HepG2 (cell line): ENCODE results near the gene SNRNP48. TPM values are rescaled to one million over a fixed set of nuclear protein-coding genes. Genes with fewer than 3 reads are reported as not detected.

Experiments
- ATAC-seq: fragments of 200-7000 bp; cut with Tn5 transposase; 3 replicates; pipeline ENCODE4 v1.9.1; 2020; ENCODE audit warnings: mild to moderate bottlenecking, moderate library complexity
- BruUV-seq: library from RNA; stranded (reverse); fragments of 400-500 nt; replicated peaks from 2 replicates; lab custom pipeline; 2021; lab: Mats Ljungman, UMichigan
- CTCF ChIA-PET: fragments of 300-600 bp; formaldehyde crosslinking; extraction: SDS; loops from one replicate; lab custom pipeline; 2021; ENCODE audit warnings: low total read pairs, inconsistent platforms, low intra/inter-chr PET ratio; lab: Yijun Ruan, JAX
- POLR2A ChIA-PET: fragments of 350-600 bp; sonication (Branson Sonifier 250); formaldehyde crosslinking; loops from one replicate; lab custom pipeline; 2020; ENCODE audit warnings: antibody characterized with exemption, inconsistent platforms; lab: Yijun Ruan, JAX
- DNase-seq: peaks from one replicate; pipeline ENCODE4 v3.0.0-alpha.2; 2015; ENCODE audit warnings: low spot score
- FAIRE-seq: peaks from 3 replicates; lab custom pipeline; 2011; peaks lifted over from hg19 to GRCh38; lab: Jason Lieb, UNC
- H2AFZ ChIP-seq: one replicate; pipeline ENCODE4 v1.6.1; 2011; ENCODE audit warnings: low read length, inconsistent platforms
- H3K27ac ChIP-seq: fragments of 300-600 bp; 3 replicates; pipeline ENCODE4 v1.8.0; 2011; ENCODE audit warnings: mixed run types, mild to moderate bottlenecking, mixed read lengths, low read length, inconsistent platforms; ENCODE audit not compliant: insufficient read depth; ENCODE audit errors: extremely low read length
- H3K27me3 ChIP-seq, 2 experiments: fragments of 200-600 bp in 1 of 2; 2 replicates in 1 of 2; 3 replicates in 1 of 2; pipeline versions ENCODE4 v1.6.0 to v1.8.0; 2011; ENCODE audit warnings: low read length in 2 of 2, mild to moderate bottlenecking in 2 of 2, moderate library complexity in 2 of 2, inconsistent platforms in 1 of 2; ENCODE audit not compliant: insufficient read depth in 2 of 2, control insufficient read depth in 1 of 2
- H3K36me3 ChIP-seq, 2 experiments: fragments of 200-600 bp in 1 of 2; replicated peaks in 1 of 2; 2 replicates in 1 of 2; 3 replicates in 1 of 2; pipeline versions ENCODE4 v1.5.1 to v1.8.0; 2011; ENCODE audit warnings: low read length in 2 of 2, inconsistent platforms in 1 of 2; ENCODE audit not compliant: insufficient read depth in 2 of 2, control insufficient read depth in 1 of 2
- H3K4me1 ChIP-seq: 2 replicates; pipeline ENCODE4 v1.5.1; 2012; ENCODE audit warnings: low read length, inconsistent platforms; ENCODE audit not compliant: insufficient read depth
- H3K4me2 ChIP-seq: 2 replicates; pipeline ENCODE4 v1.6.0; 2011; ENCODE audit warnings: low read depth, low read length, inconsistent platforms
- H3K4me3 ChIP-seq, 3 experiments: fragments of 200-600 bp in 1 of 3; sonication (generic), shearing (Covaris generic) in 1 of 3; replicated peaks in 1 of 3; 2 replicates each; pipeline ENCODE4 v1.5.1; 2011 to 2016; ENCODE audit warnings: low read length in 3 of 3, inconsistent platforms in 2 of 3, low read depth in 2 of 3, mild to moderate bottlenecking in 2 of 3, control low read depth in 1 of 3, mixed read lengths in 1 of 3; ENCODE audit not compliant: insufficient read depth in 1 of 3
- H3K79me2 ChIP-seq: one replicate; pipeline ENCODE4 v1.6.1; 2011; ENCODE audit warnings: low read length, inconsistent platforms; ENCODE audit not compliant: insufficient read depth
- H3K9ac ChIP-seq: 2 replicates; pipeline ENCODE4 v1.6.0; 2011; ENCODE audit warnings: mild to moderate bottlenecking, low read depth, low read length, inconsistent platforms; ENCODE audit not compliant: insufficient read depth
- H3K9me3 ChIP-seq: 2 replicates; pipeline ENCODE4 v1.5.1; 2012; ENCODE audit warnings: mild to moderate bottlenecking, low read length
- H4K20me1 ChIP-seq: 2 replicates; pipeline ENCODE4 v1.6.0; 2011; ENCODE audit warnings: inconsistent platforms, mild to moderate bottlenecking, low read length, moderate library complexity; ENCODE audit not compliant: insufficient read depth
- KDM1A ChIP-seq: IDR thresholded peaks from 2 replicates; pipeline ENCODE4 v1.6.1; 2016; ENCODE audit warnings: missing compliant biosample characterization
- MYC ChIP-seq: sonication (generic); formaldehyde crosslinking; IDR thresholded peaks from 2 replicates; pipeline ENCODE4 v1.9.0; 2021; ENCODE audit warnings: missing genetic modification reagents, borderline replicate concordance
- PAX8 ChIP-seq: sonication (generic); formaldehyde crosslinking; IDR thresholded peaks from 2 replicates; pipeline ENCODE4 v1.8.0; 2022; ENCODE audit warnings: mild to moderate bottlenecking, missing genetic modification reagents, borderline replicate concordance
- POLR2AphosphoS5 ChIP-seq: IDR thresholded peaks from 2 replicates; pipeline ENCODE4 v1.6.1; 2012; ENCODE audit warnings: low read depth, low read length
- RBM22 ChIP-seq: fragments of 200-400 bp; formaldehyde crosslinking; optimal IDR thresholded peaks from 2 replicates; pipeline ENCODE3; 2017; ENCODE audit warnings: mild to moderate bottlenecking, low read length, moderate library complexity
- SMC3 ChIP-seq: IDR thresholded peaks from 2 replicates; pipeline ENCODE4 v1.6.1; 2011; ENCODE audit warnings: low read length, improper control_type of control experiment
- SRSF9 ChIP-seq: fragments of 200-400 bp; formaldehyde crosslinking; IDR thresholded peaks from 2 replicates; pipeline ENCODE4 v1.6.1; 2018; ENCODE audit warnings: borderline replicate concordance, mild to moderate bottlenecking, low read depth, low read length; ENCODE audit not compliant: insufficient read depth, poor library complexity, severe bottlenecking
- TGIF2 ChIP-seq: IDR thresholded peaks from 2 replicates; pipeline ENCODE4 v1.6.1; 2016; ENCODE audit warnings: control low read depth, missing compliant biosample characterization
- ZMAT3 ChIP-seq: sonication (generic); formaldehyde crosslinking; conservative IDR thresholded peaks from 2 replicates; pipeline ENCODE4 v1.7.0; 2021; ENCODE audit warnings: missing genetic modification reagents
- ZNF275 ChIP-seq: sonication (generic); formaldehyde crosslinking; IDR thresholded peaks from 2 replicates; pipeline ENCODE4 v1.8.0; 2022; ENCODE audit warnings: missing genetic modification reagents, mild to moderate bottlenecking, inconsistent platforms, borderline replicate concordance
- ZNF318 ChIP-seq: sonication (generic); formaldehyde crosslinking; IDR thresholded peaks from 2 replicates; pipeline ENCODE4 v1.4.0; 2020; ENCODE audit warnings: mild to moderate bottlenecking, missing genetic modification reagents
- ZNF543 ChIP-seq: sonication (generic); formaldehyde crosslinking; IDR thresholded peaks from 2 replicates; pipeline ENCODE4 v1.4.0; 2020; ENCODE audit warnings: mild to moderate bottlenecking, missing genetic modification reagents
- ZZZ3 ChIP-seq: sonication (generic); formaldehyde crosslinking; IDR thresholded peaks from 2 replicates; pipeline ENCODE4 v1.4.0; 2020; ENCODE audit warnings: missing genetic modification reagents, mild to moderate bottlenecking, borderline replicate concordance
- WGBS: methylation state at CpG from one replicate; pipeline ENCODE4 v1.1.6; 2017; ENCODE audit warnings: low lambda C conversion rate; 5-methylcytosine and 5-hydroxymethylcytosine counted together
- in situ Hi-C: cut with HindIII; loops from 2 replicates; pipeline ENCODE4 v1.10.0; 2017; ENCODE audit warnings: low pct_unique_long_range_greater_than_20kb; ENCODE audit not compliant: extremely low pct_ligation_motif_present
- intact Hi-C: fragments of 100-400 bp; cut with micrococcal nuclease; formaldehyde crosslinking; loops from one replicate; pipeline ENCODE4 v1.10.0; 2022; ENCODE audit not compliant: unreplicated experiment
- polyA plus RNA-seq, 8 experiments: library from polyadenylated mRNA; depleted of rRNA in 3 of 8; stranded (reverse) in 7 of 8; unstranded in 1 of 8; fragments of >200 nt; fragmentation: Illumina TruSeq in 4 of 8; extraction: Trizol in 4 of 8; gene quantifications; 2 replicates each; pipeline versions ENCODE4 v1.2.1 to v1.2.3, GENCODE V29; 2011 to 2016; ENCODE audit warnings: low read depth in 4 of 8, missing spikeins in 1 of 8, mixed read lengths in 1 of 8; ENCODE audit not compliant: insufficient read depth in 1 of 8
- total RNA-seq, 5 experiments: library from RNA; depleted of rRNA; stranded (reverse); fragments of >200 nt; fragmentation: Illumina TruSeq; extraction: Trizol; gene quantifications; 2 replicates each; pipeline ENCODE4 v1.2.3, GENCODE V29; 2016; ENCODE audit warnings: low read depth in 1 of 5
- TF ChIP-seq, protein P1 (sequence below): sonication (generic); formaldehyde crosslinking; IDR thresholded peaks from 2 replicates; pipeline ENCODE4 v1.8.0; 2022; ENCODE audit warnings: mild to moderate bottlenecking, missing genetic modification reagents

SNRNP48 gene
- total and polyA plus RNA-seq, 2 of the 13 experiments (the other 11 are each of a cell fraction or from before 2014, with no cell fraction given), result 17.5 to 47.5 TPM

DNA sequence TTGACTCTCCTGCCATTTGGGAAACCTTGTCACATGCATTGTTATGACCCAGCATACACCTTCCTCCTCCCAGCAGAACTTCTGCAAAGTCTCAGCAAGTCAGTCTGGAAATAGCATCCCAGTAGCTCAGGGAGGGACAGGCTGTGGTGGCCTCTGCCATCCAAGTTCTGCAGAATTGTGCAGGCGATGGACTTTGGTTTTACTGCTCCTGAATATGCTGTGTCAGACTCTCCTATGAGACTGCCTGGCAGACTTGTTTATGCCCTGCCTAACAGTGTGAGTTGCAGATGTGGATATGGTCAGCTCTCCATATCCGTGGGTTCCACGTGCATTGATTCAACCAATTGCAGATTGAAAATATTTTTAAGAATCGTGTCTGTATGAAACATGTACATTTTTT, 52.8 kb downstream of the SNRNP48 start (continued):
- no peak for TF ChIP-seq ZNF318

DNA sequence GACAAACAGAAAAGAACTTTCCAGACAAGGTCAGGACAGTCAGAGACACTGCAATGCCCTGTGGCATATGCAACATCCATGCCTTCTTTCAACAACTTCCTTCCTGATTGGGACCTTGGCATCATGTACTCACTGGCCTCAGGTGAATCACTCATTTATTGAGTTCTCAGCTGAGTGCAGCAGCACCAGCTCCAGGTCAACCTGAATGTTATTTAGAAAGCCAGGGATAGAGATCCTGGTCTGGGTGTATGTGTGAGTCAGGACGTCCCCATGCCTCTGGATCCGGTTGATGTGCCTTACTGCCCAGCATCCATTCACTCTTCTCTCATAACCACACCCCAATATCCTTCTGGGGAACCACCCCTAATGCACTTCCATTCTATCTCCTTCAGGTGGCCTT, 54.4 kb downstream of the SNRNP48 start:
- Histone ChIP-seq H2AFZ (no peak overlapping the region), H3K27me3 (peaks cover 0 to 6% of the 10 kb centered on the region in 2 experiments; a peak in 1 of 5 replicates), H3K9me3 (no peaks in the 10 kb centered on the region), H3K9ac (no peak overlapping the region), H3K79me2 (no peaks in the 10 kb centered on the region), H4K20me1 (no peaks in the 10 kb centered on the region), H3K4me3 (no peak overlapping the region), H3K4me1 (peaks cover 14% of the 10 kb centered on the region; the same call in 1 of the 2 replicates), H3K36me3 (no peaks in the 10 kb centered on the region), H3K4me2 (no peak overlapping the region), H3K27ac (no peak overlapping the region)
- no peak for ATAC-seq
- FAIRE-seq, result no peak
- no TSS peak for BruUV-seq
- CTCF ChIA-PET, result no interaction called here
- 4% methylated on average over 2 of the region's 2 CpGs for WGBS
- in situ Hi-C loops (no loop called here), intact Hi-C loops (no loop called here)
- POLR2A ChIA-PET, result no interaction called here
- DNase-seq, result no peak
- TF ChIP-seq RBM22 (no peak), MYC (CRISPR knock-in tag) (no peak), SMC3 (no peak), POLR2AphosphoS5 (no peak), KDM1A (CRISPR knock-in tag) (no peak), PAX8 (CRISPR knock-in tag) (no peak), TGIF2 (CRISPR knock-in tag) (no peak), ZNF543 (no peak), ZMAT3 (CRISPR knock-in tag) (no peak), ZZZ3 (CRISPR knock-in tag) (no peak), SRSF9 (no peak), ZNF275 (CRISPR knock-in tag) (no peak)
- TF ChIP-seq, protein P1, sequence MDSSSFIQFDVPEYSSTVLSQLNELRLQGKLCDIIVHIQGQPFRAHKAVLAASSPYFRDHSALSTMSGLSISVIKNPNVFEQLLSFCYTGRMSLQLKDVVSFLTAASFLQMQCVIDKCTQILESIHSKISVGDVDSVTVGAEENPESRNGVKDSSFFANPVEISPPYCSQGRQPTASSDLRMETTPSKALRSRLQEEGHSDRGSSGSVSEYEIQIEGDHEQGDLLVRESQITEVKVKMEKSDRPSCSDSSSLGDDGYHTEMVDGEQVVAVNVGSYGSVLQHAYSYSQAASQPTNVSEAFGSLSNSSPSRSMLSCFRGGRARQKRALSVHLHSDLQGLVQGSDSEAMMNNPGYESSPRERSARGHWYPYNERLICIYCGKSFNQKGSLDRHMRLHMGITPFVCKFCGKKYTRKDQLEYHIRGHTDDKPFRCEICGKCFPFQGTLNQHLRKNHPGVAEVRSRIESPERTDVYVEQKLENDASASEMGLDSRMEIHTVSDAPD, result no peak
